H9 (cell line): Measurements from ENCODE around the gene EBF4. TPM values are rescaled to one million over a fixed set of nuclear protein-coding genes. Genes with fewer than 3 reads are reported as not detected.

Source experiments
- DNase-seq: peaks from one replicate; pipeline ENCODE4 v3.0.0-alpha.2; 2017
- H2AFZ ChIP-seq: one replicate; pipeline ENCODE4 v1.6.1; 2013; ENCODE audit warnings: mild to moderate bottlenecking, low read length, control low read depth, moderate library complexity
- H2AK5ac ChIP-seq: 2 replicates; pipeline ENCODE4 v1.6.1; 2013; ENCODE audit warnings: low read length, control low read depth, mixed read lengths; ENCODE audit not compliant: insufficient read length
- H2BK120ac ChIP-seq: one replicate; pipeline ENCODE4 v1.6.1; 2013; ENCODE audit warnings: low read depth, mild to moderate bottlenecking, low read length, control low read depth, inconsistent platforms; ENCODE audit not compliant: poor library complexity, severe bottlenecking
- H2BK12ac ChIP-seq: 2 replicates; pipeline ENCODE4 v1.6.1; 2013; ENCODE audit warnings: low read length, control low read depth, mixed read lengths, low read depth; ENCODE audit not compliant: insufficient read length
- H2BK15ac ChIP-seq: 2 replicates; pipeline ENCODE4 v1.6.1; 2013; ENCODE audit warnings: low read depth, low read length, control low read depth
- H2BK20ac ChIP-seq: one replicate; pipeline ENCODE4 v1.6.1; 2013; ENCODE audit warnings: low read depth, mild to moderate bottlenecking, low read length, control low read depth, inconsistent platforms; ENCODE audit not compliant: poor library complexity, severe bottlenecking
- H2BK5ac ChIP-seq: 2 replicates; pipeline ENCODE4 v1.6.1; 2013; ENCODE audit warnings: low read length, control low read depth, mixed read lengths; ENCODE audit not compliant: insufficient read length
- H3K14ac ChIP-seq: 2 replicates; pipeline ENCODE4 v1.6.1; 2013; ENCODE audit warnings: low read length, control low read depth; ENCODE audit not compliant: insufficient read depth
- H3K18ac ChIP-seq: 2 replicates; pipeline ENCODE4 v1.6.1; 2013; ENCODE audit warnings: low read depth, mild to moderate bottlenecking, mixed read lengths, low read length, control low read depth; ENCODE audit not compliant: insufficient read length
- H3K23ac ChIP-seq: 2 replicates; pipeline ENCODE4 v1.6.1; 2013; ENCODE audit warnings: low read length, control low read depth, mixed read lengths, low read depth; ENCODE audit not compliant: insufficient read length
- H3K23me2 ChIP-seq: 2 replicates; pipeline ENCODE4 v1.6.1; 2013; ENCODE audit warnings: low read depth, mild to moderate bottlenecking, mixed read lengths, low read length, control low read depth; ENCODE audit not compliant: insufficient read length, poor library complexity, severe bottlenecking
- H3K27ac ChIP-seq: 2 replicates; pipeline ENCODE4 v1.5.1; 2013; ENCODE audit warnings: low read length, control low read depth, mixed read lengths, low read depth; ENCODE audit not compliant: insufficient read length
- H3K27me3 ChIP-seq: 2 replicates; pipeline ENCODE4 v1.6.1; 2013; ENCODE audit warnings: low read length, control low read depth, inconsistent platforms; ENCODE audit not compliant: insufficient read depth
- H3K4ac ChIP-seq: 2 replicates; pipeline ENCODE4 v1.6.1; 2013; ENCODE audit warnings: low read depth, mild to moderate bottlenecking, control low read depth, inconsistent platforms, low read length, moderate library complexity
- H3K4me1 ChIP-seq: 2 replicates; pipeline ENCODE4 v1.6.1; 2013; ENCODE audit warnings: low read length, control low read depth, inconsistent platforms; ENCODE audit not compliant: insufficient read depth
- H3K4me2 ChIP-seq: 2 replicates; pipeline ENCODE4 v1.6.1; 2013; ENCODE audit warnings: low read length, control low read depth, mixed read lengths; ENCODE audit not compliant: insufficient read length, insufficient read depth
- H3K56ac ChIP-seq: 2 replicates; pipeline ENCODE4 v1.6.1; 2013; ENCODE audit warnings: low read depth, mild to moderate bottlenecking, mixed read lengths, low read length, control low read depth; ENCODE audit not compliant: insufficient read length
- H3K79me1 ChIP-seq: 2 replicates; pipeline ENCODE4 v1.6.1; 2013; ENCODE audit warnings: low read depth, mild to moderate bottlenecking, moderate library complexity, low read length, control low read depth, inconsistent platforms; ENCODE audit not compliant: insufficient read depth, poor library complexity, severe bottlenecking
- H3K79me2 ChIP-seq: 2 replicates; pipeline ENCODE4 v1.6.1; 2013; ENCODE audit warnings: low read length, control low read depth, inconsistent platforms; ENCODE audit not compliant: insufficient read depth
- H3K9ac ChIP-seq: 2 replicates; pipeline ENCODE4 v1.6.1; 2013; ENCODE audit warnings: low read length, control low read depth, mixed read lengths; ENCODE audit not compliant: insufficient read length; ENCODE audit errors: extremely low read depth
- H3K9me3 ChIP-seq: one replicate; pipeline ENCODE4 v1.6.1; 2013; ENCODE audit warnings: low read depth, low read length, inconsistent platforms; ENCODE audit not compliant: control insufficient read depth
- H3T11ph ChIP-seq: one replicate; pipeline ENCODE4 v1.6.1; 2013; ENCODE audit warnings: mild to moderate bottlenecking, low read length, control low read depth, inconsistent platforms
- H4K20me1 ChIP-seq: one replicate; pipeline ENCODE4 v1.6.1; 2013; ENCODE audit not compliant: control insufficient read depth, insufficient read length, insufficient read depth
- H4K5ac ChIP-seq: 2 replicates; pipeline ENCODE4 v1.6.1; 2013; ENCODE audit warnings: low read depth, mild to moderate bottlenecking, mixed read lengths, low read length, control low read depth; ENCODE audit not compliant: insufficient read length
- H4K8ac ChIP-seq: replicated peaks from 2 replicates; pipeline ENCODE4 v1.6.1; 2013; ENCODE audit warnings: low read length, control low read depth, mixed read lengths, low read depth; ENCODE audit not compliant: insufficient read length
- H4K91ac ChIP-seq: 2 replicates; pipeline ENCODE4 v1.6.1; 2013; ENCODE audit warnings: low read depth, mild to moderate bottlenecking, moderate library complexity, mixed read lengths, low read length, control low read depth; ENCODE audit not compliant: insufficient read length
- H3K27ac Mint-ChIP-seq, 3 experiments: 2 replicates in 2 of 3; 3 replicates in 1 of 3; pipeline ENCODE4 v1.8.0; 2020 to 2021; ENCODE audit warnings: mixed read lengths in 3 of 3, mild to moderate bottlenecking in 1 of 3, moderate library complexity in 1 of 3
- H3K27me3 Mint-ChIP-seq: 2 replicates; pipeline ENCODE4 v1.8.0; 2021; ENCODE audit warnings: low read depth, mild to moderate bottlenecking, moderate library complexity, mixed read lengths
- H3K36me3 Mint-ChIP-seq, 3 experiments: 2 replicates in 2 of 3; 3 replicates in 1 of 3; pipeline ENCODE4 v1.8.0; 2020 to 2021; ENCODE audit warnings: low read depth in 3 of 3, mixed read lengths in 3 of 3; ENCODE audit not compliant: insufficient read depth in 1 of 3
- H3K4me1 Mint-ChIP-seq, 2 experiments: 2 replicates each; pipeline ENCODE4 v1.8.0; 2020; ENCODE audit warnings: mixed read lengths in 2 of 2
- H3K4me3 Mint-ChIP-seq, 2 experiments: 2 replicates in 1 of 2; 3 replicates in 1 of 2; pipeline ENCODE4 v1.8.0; 2020 to 2021; ENCODE audit warnings: mild to moderate bottlenecking in 2 of 2, mixed read lengths in 2 of 2, moderate library complexity in 1 of 2
- H3K9me3 Mint-ChIP-seq, 2 experiments: 2 replicates in 1 of 2; 3 replicates in 1 of 2; pipeline ENCODE4 v1.8.0; 2020; ENCODE audit warnings: mild to moderate bottlenecking in 2 of 2, mixed read lengths in 2 of 2, moderate library complexity in 1 of 2
- CTCF ChIP-seq: fragments of 200-600 bp; sonication (generic); conservative IDR thresholded peaks from 3 replicates; pipeline ENCODE4 v1.8.0; 2021; ENCODE audit warnings: antibody characterized with exemption, mild to moderate bottlenecking
- WGBS: extraction: QIAGEN DNeasy Blood & Tissue Kit; methylation state at CpG from one replicate; pipeline ENCODE4 v1.1.7; 2013; ENCODE audit warnings: missing lambda C conversion rate, low lambda C conversion rate, mixed read lengths; ENCODE audit not compliant: insufficient read length; ENCODE audit errors: extremely low coverage; 5-methylcytosine and 5-hydroxymethylcytosine counted together
- total RNA-seq: library from RNA; stranded (reverse); gene quantifications from 2 replicates; pipeline ENCODE4 v1.2.1, GENCODE V29; 2021

Gene EBF4
- total RNA-seq, 1 experiment from 2014 or later, result 3.9 TPM

GRCh38 chr20:2798095-2798805 lies 105.7 kb downstream of the EBF4 start:
- H4K5ac ChIP-seq, result no peak overlapping the region
- H3K79me1 ChIP-seq, result no peaks in the 10 kb centered on the region
- H3K4ac ChIP-seq, result no peak overlapping the region
- peaks cover 23 to 66% (median 38%) of the 10 kb centered on the region in 3 experiments for H3K36me3 Mint-ChIP-seq
- H3K56ac ChIP-seq, result no peak overlapping the region
- H3K79me2 ChIP-seq, result no peaks in the 10 kb centered on the region
- H3K27me3 ChIP-seq, result peaks cover 12% of the 10 kb centered on the region; the same call in 1 of the 2 replicates
- no peak for DNase-seq
- H3K9ac ChIP-seq, result no peak overlapping the region
- H2BK20ac ChIP-seq, result no peak overlapping the region
- H3K9me3 ChIP-seq, result no peaks in the 10 kb centered on the region
- H4K20me1 ChIP-seq, result no peaks in the 10 kb centered on the region
- no peaks in the 10 kb centered on the region; the same call in 1 of the 2 replicates for H3K4me1 ChIP-seq
- H3K27ac Mint-ChIP-seq, result no peak overlapping the region; a peak in 2 of 7 replicates
- H4K91ac ChIP-seq, result no peak overlapping the region
- no peak overlapping the region for H2BK15ac ChIP-seq
- H2BK120ac ChIP-seq, result no peak overlapping the region
- H4K8ac ChIP-seq, result no peak overlapping the region
- H3K4me1 Mint-ChIP-seq, result peaks cover 25 to 29% of the 10 kb centered on the region in 2 experiments
- H2BK12ac ChIP-seq, result no peak overlapping the region
- H3K9me3 Mint-ChIP-seq, result no peaks in the 10 kb centered on the region; a peak in 1 of 5 replicates
- no peak overlapping the region for H2AFZ ChIP-seq
- H3K27ac ChIP-seq, result no peak overlapping the region
- TF ChIP-seq CTCF, result no peak
- H3K4me3 Mint-ChIP-seq, result peak overlapping the region in 1 of 2 experiments; percentile 59; a peak in 2 of 5 replicates
- no peak overlapping the region for H3K14ac ChIP-seq
- H3K4me2 ChIP-seq, result no peak overlapping the region
- no peak overlapping the region for H3K18ac ChIP-seq
- H3K27me3 Mint-ChIP-seq, result peaks cover 21% of the 10 kb centered on the region
- peaks cover 7% of the 10 kb centered on the region for H3K23me2 ChIP-seq
- H3K23ac ChIP-seq, result no peak overlapping the region
- H2AK5ac ChIP-seq, result no peak overlapping the region
- H2BK5ac ChIP-seq, result no peak overlapping the region
- WGBS, result no CpG with 5 or more reads among the region's 19 CpGs
- no peak overlapping the region for H3T11ph ChIP-seq
